Right renal pelvis (tissue), 4 donors: ENCODE measurements around the gene SP100. TPM values are rescaled to one million over a fixed set of nuclear protein-coding genes. Genes with fewer than 3 reads are reported as not detected.
"Not testable (repeated sequence)": the region's sequence is repeated elsewhere in the genome, so short reads cannot be mapped to it uniquely, and the experiment has no call there.

Source experiments
- DNase-seq, 4 donors: peaks; one replicate each; pipeline ENCODE4 v3.0.0-alpha.2; 2013; ENCODE audit warnings: low read depth in 4 of 4, low spot score in 3 of 4, missing footprints in 1 of 4
- polyA plus RNA-seq, 4 donors: library from polyadenylated mRNA; unstranded; fragments of 120-200 nt; gene quantifications; one replicate each; pipeline ENCODE4 v1.2.1, GENCODE V29; 2013; ENCODE audit not compliant: insufficient read length in 4 of 4

Gene SP100
- 10 to 100 TPM; 22.9 to 32.6 (median 28.6) TPM for polyA plus RNA-seq

DNA sequence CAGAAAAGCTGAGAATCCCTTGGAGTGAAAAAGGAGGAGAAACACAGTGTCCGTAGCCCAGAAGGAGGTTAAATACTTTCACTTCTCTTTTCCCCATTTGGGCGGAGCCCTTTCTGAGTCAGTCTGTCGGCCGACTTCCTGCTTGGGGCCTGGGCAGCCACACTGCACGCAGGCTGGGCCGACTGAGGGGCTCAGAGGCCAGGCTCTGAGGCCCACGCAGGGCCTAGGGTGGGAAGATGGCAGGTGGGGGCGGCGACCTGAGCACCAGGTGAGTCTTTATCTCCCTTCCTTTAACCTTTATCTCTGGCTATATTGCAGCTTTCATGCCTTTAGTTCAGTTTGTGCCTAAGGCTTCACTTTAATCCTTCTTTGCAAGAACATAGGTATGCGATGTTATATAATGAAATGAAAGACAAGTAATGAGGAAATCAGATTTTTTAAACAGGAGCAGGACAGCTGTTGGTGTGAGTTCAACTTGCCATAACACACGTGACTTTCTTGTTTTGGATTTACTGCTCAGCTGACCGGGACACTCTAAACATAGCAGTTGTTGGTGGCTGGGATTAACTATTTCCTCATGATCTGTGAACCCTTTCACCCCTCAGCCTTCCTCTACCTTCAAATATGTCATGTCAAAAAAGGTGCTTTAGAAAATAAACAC lies at the start of gene SP100:
Gene SP100 (plus strand): TSS at position 141 of the 661 bp plus-strand sequence. CDS start 96 bp downstream, at position 237.
- DNase-seq = peak in 1 of 4 donors; percentile 34

DNA sequence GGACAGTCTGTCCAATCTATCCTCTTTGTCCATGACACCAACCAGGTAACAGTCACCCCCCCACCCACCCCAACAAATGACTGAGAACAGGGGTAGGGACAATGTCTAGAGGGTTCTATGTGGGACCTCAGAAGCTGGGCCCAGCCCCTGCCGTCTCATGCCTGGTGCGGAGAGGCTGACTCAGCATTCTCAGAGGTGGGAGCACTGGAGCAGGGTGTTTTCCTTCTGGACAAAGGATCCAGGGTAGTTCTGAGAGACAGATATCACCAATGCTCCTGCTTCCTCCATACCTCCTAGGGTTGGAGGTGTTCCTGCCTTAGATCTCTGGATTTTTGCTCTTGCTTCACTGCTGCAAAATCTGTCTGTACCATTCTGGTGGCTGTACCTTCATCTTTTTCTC lies 33.9 kb upstream of the SP100 start:
- DNase-seq = no peak

DNA sequence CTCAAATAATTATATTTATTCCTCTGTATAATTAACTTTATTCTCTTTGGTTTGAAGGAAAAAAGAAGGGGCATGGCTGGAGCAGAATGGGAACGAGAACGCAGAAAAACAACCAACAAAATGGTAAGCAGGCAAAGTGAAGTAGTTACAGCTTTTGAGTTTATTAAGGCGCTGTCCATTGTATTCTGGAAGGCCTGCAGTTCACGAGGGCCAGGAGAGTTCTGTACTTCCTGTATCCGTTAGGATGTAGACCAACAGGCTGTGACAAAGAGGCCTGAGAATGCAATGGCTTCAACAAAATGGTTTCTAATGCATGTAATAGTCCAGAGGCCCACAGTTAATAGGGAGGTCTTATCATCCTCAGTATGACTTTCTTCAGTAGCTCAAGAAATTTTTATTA lies 32.5 kb upstream of the SP100 start:
- no peak for DNase-seq

DNA sequence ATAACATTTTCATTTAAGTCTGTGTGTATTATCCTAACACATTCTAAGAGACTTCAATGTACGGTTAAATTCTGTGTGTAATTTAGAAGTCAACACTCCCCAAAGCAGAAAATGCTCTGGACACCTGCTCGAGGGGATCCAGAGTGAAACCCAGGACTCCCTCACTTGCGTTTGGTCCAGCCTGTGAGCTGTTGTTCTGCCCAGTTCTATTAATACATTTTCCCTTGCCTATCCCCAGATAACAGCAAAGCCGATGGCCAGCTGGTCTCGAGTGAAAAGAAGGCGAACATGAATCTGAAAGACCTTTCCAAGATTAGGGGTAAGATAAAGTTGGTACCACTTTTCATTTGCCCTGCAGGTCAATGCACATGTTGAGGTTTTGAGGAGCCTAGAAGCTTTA lies 31.0 kb upstream of the SP100 start:
- no peak for DNase-seq

DNA sequence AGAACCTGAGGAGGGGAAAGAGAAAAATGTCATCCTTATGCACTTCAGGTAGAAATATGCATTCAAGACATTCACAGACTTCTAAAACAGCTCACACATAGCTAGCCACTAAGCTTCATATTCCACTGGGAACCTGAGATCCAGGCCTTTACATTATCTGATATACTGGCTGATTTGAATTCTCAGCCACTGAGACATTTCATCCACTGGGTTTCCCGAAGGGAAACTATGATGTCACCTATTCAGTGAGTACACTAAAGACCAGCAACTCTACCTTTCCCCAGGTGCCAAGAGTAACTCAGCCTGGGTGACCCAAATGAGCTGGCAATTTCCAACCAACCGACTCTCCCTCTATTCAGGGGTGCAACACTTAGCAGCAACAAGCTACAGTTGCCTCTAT lies 21.7 kb upstream of the SP100 start:
- no peak for DNase-seq

DNA sequence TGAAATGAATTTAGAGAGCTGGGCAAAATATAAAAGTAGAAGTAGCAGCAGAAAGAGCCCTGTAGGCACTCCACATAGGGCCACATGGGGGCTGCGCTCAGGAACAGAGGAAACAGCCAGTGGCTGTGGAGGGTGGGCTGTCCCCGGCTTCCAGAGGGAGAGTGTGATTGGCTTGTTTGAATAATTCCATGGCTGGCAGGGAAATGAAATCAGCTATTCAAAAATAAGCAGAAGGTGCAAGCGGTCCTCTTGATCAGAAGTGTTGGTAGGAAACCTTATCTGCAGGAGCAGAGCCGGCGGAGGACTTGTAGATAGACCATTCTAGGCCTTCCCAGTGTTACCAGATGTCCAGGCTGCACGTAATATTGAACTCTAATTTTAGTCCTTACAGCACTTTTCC lies 17.3 kb upstream of the SP100 start:
- not testable (repeated sequence) for DNase-seq

DNA sequence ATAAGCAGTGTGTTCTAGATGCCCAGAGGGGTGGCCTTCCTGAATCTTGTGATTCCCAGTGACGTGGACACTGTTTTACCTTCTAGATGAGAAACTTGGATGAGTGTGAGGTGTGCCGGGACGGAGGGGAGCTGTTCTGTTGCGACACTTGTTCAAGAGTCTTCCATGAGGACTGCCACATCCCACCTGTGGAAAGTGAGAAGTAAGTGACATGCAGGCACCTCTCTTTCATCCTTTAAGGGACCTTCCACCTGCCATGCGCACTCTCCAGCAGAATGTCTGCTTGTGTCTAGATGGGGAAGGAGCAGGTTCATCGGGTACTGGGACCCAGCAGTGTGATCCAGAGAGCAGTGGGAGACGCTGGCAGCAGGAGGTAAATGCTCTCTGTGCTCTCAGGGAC lies 16.0 kb upstream of the SP100 start:
- no peak for DNase-seq

DNA sequence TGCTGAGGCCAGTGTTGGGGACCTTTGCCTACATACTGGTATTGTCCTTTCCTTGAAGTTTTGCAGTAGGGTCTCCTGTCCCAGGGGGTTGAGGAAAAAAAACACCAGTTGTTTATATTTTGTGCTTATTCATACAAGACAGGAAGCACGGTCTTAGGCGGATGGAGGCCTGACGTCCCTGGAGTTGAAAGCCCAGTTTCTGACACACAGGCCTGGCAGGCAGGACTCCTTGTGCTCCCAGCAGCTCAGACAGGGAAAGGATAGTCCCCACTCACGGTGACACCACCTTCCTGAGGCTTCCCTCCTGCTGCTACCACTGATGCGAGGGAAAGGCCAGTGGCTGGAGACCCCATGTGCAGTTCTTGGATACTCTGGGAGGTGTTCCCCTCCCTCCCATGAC lies 15.5 kb upstream of the SP100 start:
- no peak for DNase-seq

DNA sequence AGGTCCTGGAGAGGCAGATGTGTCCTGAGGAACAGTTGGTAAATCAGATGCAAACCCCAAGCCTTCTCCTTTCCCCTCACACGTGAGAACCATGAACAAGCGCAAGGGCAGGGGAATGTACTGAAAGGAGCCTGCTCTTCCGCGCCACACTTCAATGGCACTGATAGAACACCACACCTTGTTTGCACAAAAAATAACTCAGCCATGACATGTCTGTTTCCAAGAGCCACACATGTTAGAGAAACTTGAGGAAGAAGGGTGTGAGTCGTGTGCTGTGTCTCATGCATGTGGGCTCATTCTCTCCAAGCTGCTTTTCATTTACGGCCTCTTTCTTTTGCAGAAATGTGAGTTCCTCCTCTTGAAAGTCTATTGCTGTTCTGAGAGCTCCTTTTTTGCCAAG lies 15.0 kb upstream of the SP100 start:
- not testable (repeated sequence) for DNase-seq

DNA sequence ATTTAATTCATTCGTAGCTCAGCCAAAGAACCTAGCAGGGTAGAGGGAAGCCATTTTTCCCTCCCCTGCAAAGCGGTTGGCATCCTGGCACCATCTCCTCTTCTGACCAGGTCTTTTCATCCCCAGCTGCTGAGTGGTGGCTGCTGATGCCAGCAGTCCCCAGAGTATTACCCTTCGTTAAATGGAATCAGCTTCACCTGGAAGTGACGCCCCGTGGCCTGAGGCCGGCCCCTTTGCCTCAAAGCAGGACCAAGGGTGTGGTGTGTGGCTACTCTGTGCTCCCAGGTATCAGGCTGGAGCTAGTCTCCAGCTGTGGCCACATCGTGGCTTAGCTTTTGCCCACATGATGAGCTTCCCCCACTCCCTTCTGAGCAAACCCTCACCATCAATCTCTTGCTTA lies 12.3 kb upstream of the SP100 start:
- no peak for DNase-seq

DNA sequence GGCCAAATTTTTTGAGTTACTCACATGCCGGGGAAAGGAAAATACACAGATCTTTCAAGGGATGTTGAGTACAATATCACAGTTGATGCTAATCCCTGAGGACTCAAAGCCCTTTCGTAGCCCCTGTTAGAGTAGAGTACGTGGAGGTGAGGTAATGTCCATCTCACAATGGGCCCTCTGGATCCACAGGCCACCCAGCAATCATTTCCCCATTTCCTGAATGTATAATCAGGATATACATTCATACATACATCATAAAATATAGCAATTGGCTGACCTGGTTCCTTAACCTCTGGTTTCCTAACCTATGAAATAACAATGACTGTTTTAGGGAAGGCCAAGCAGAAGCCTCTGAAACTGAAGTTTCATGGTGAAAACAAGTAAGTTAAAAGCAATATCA lies 10.2 kb upstream of the SP100 start:
- no peak for DNase-seq

DNA sequence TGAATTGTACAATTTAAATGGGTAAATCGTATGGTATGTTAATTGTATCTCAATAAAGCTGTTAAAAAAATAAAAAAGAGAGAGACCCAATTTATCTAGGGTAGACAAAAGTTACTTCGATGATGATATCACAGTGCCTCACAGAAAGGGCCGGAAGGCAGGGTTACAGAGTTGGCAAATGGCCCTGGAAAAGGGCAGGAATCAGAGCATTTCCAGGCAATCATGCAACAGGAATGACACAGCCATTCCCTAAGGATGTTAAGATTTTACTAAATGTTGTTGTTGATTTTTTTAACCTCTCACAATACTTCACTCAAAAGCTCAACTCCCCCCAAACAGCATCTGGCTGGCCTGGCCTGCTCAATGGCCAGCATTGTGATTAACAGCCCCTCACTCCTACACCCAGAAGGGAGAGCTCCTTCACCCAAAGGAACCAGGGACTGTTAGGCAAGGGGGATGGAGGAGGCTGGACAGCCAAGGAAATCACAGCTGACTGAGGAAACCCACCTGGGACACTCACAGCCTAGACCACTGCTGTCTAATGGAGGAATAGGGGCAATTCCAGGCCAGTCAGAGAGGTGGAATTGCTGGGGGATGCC lies 7.7 kb upstream of the SP100 start:
- no peak for DNase-seq

DNA sequence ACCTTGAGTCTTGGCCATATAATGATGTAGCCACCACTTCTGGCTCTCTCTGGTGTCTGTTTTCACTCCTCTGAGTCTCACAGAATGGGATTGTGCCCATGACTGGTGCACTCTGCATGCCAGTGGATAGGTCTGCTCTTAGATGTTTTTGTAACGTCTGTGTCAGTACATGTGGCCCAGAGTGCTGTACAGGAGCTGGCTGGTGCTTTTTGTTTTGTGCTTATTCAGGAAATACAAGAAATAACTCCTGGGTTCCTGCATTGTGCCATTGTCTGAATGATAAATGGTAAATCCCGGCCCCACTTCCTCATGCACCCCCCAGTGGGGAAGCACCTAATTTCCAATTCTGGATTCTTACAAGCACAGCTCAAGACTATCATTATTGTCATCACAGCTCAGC lies 6.7 kb upstream of the SP100 start:
- not testable (repeated sequence) for DNase-seq

DNA sequence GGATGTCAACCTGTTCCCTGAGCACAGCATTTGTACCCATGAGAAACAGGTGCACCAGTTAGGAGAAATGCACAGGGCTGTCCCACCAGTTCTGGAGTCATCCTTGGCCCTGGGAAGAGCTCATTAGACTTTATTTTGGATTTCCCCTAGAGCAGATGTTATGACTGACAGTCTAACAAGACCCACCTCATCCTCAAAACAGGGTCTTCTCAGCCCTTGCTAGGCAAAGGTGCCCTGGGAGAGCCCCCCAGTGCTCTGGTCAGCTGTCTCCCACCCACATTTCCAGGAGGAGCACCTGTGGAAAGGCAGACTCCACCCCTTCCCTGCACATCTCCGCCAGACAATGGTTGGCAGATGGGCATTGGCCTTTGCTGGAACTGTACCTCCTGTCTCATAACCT lies 5.7 kb upstream of the SP100 start:
- DNase-seq = no peak

DNA sequence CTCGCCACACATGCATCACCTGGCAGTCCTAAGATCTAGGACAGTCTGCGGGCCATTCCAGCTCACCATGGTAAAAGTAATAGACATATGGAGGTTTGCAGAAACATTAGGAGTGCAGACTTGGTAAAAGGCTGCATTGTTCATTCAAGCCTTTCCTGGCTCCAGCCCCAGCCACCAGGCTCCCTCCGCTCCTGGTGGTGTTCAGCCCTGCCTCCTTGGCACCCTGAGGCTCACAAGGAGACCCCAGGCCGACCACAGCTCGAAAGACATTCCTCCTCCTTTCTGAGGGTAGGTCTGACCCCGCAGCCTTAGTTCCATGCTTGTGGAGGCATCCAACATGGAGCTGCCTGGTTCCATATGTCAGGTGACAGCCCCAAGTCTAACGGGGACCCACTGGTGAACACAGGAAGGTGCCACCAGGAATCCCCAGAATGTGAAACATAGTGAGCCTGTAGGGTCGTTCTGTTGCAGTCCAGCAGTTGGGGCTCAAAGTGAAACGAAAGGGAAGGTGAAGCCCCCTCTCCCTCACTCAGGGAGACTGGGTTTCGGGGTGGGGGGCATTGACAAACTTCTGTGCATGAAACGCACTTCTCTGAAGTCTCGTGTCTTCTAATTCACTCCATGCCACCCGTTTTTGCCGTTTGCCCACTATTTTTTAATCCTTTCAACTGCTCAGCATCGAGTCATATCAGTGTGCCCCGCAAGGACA lies 5.0 kb upstream of the SP100 start:
- DNase-seq = no peak

DNA sequence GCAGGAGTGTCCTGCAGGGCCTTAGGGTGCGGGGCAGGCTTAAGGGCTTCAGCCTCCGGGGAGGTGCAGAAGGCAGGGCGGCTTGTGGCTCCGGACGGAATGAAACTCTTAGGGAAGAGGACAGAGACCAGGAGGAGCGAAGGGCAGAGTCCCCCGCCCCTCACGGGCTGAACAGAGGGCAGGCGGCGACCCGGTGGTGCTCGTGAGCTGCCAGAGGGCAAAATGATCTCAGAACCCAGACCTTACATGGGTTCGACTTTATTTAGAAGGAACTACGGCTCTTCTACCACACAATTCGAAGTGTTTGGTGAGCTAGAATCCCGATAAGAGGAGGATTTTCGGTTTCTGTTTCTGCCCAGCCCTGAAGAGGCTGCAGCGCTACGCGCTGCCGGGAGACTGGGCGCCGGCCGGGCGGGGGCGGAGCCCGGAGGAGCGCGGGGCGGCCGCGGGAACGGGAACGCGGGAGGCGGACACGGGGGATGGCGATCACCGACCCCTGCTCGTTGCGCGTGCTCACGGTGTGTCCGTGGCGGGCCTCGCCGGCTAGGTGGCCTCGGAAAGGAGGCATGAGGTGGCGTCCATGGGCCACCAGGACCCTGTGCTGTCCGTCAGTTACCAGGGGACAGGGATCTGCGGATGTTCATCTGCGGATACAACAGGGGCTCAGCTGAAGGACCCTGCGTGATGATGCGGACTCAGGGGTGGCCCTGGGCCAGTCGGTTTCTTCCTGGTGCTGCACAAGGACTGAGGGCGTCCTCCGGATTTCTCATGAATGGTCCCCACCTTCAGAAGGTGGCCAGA lies 4.2 kb upstream of the SP100 start:
- DNase-seq = peak in 3 of 4 donors; percentile 31 to 48 (median 39)

DNA sequence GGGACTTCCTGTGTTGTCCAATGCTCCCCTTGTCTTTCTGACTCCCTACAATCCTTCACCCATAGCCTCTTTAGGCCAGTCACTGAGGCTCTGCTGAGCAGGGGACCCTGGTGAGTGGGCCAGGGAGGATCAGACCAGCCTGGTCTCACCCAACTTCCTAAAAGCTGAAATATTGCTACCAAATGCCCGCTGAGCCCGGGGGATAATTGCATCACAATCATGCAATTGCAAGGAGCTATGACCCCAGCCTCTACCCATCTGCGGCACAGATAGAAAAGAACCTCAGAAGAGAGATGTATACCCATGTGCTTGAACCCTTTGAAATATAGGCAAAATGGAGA lies 3.7 kb upstream of the SP100 start:
- DNase-seq = no peak

DNA sequence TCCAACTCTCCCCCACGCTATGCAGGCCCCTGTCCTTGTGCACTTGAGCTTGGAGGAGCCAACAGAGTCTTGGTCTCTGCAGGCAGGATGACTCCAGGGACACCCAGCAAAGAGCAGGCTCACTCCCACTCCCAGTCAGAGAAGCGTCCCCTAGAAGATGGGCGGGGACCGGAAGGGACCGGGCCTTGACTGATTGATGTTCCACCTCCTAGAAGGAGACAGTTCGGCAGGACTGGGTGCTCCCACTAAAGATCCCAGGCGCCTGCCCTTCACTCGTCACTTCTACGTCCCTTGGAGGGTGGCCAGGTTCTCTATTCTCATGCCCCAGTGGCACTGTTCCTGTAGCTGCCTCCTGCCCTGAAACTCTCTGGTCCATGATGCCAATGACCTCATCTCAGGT lies 3.2 kb upstream of the SP100 start:
- DNase-seq = no peak

DNA sequence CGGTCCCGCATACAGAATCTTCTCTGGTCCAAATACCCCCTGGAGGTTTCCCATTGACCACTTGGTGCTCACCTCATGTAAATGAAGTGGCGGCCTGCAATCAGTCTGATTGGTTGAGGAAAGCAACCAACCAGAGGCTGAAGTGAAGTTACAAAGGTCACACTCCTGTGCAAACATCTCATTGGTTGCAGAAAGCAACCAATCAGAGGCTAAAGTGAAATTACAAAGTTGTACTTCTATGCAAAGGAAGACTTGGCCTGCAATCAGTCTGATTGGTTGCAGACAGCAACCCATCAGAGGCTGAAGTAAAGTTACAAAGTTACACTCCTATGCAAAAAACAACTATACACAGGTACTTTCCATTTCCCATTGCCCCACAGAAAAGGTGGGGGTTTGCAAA lies 2.5 kb upstream of the SP100 start:
- no peak for DNase-seq

DNA sequence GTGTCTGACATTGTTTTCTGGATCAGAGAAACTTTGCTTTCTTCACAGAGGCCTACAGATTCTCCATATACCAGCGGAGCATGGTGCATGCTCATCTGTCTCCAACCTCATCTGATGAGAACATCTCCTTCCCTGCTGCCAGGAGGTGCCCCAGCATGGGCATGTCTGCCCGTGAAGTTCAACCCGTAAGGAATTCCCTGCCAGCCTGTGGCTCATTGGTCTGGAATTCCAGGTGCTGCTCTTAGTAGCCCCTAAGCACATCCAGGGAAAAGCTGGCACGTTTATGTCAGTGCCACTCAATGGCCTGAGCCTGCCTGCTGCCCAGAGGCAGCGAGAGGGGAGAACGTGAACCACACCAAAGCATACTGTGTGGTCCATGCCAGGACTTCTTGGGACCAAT lies 1.7 kb upstream of the SP100 start:
- DNase-seq = no peak

DNA sequence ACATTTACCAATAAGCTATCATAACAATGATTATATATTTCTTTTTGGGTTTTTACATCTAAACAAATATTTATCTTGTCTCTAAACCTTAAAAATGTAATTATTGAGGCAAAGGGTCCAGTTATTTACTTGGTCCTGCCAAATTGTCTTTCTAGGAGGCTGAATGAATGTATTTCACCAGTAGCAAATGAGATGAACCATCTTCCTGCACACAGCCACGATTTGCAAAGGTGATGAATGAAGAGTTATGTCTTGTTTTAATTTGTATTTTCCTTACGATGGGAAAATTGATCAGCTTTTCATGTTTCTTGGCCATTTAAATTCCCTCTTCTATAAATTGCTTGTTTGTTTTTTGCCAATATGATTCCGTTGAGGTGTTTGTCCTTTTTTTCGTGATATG lies 1.4 kb downstream of the SP100 start:
- DNase-seq = no peak
